ENCODE data around the gene ONECUT2. TPM values are rescaled to one million over a fixed set of nuclear protein-coding genes. Genes with fewer than 3 reads are reported as not detected.

The ONECUT2 gene
- total RNA-seq, result 1 to 10 TPM; 5.4 to 5.7 TPM
- 1 to 10 TPM; 1.8 to 3.8 TPM for polyA plus RNA-seq

GRCh38 chr18:57434536-57435494 lies at the start of gene ONECUT2:
TSS of gene ONECUT2 (plus strand) at chr18:57435374. CDS start at chr18:57435717, 343 bp downstream.
- DNase-seq (ENCODE audit: low spot score), result peak; percentile 90
- Histone ChIP-seq H3K4me1 (ENCODE audit: control insufficient read depth in 4 of 4, insufficient read depth in 4 of 4, low read length in 3 of 4) (peaks cover 0 to 63% (median 37%) of the 10 kb centered on the region in 4 donors), H3K9ac (ENCODE audit: low read depth in 1 of 2, low read length in 2 of 2) (peak within 1 kb of the TSS; percentile 37 to 83), H3K27ac (ENCODE audit: low read depth in 1 of 2, low read length in 2 of 2) (peak within 1 kb of the TSS; percentile 71 to 84), H3K36me3 (ENCODE audit: control insufficient read depth in 4 of 4, insufficient read depth in 3 of 4, low read depth in 1 of 4, low read length in 3 of 4) (no peaks in the 10 kb centered on the region), H3K27me3 (ENCODE audit: control insufficient read depth in 4 of 4, insufficient read depth in 4 of 4, low read length in 3 of 4) (no peaks in the 10 kb centered on the region), H3K4me3 (ENCODE audit: low read depth in 1 of 3, low read length in 3 of 3) (peak within 1 kb of the TSS; percentile 77 to 90 (median 85)), H3K9me3 (ENCODE audit: control insufficient read depth in 4 of 4, low read length in 3 of 4) (no peaks in the 10 kb centered on the region)
- under 1% methylated on average over 69 of the region's 69 CpGs for WGBS
- TF ChIP-seq EGR1 (IDR thresholded peaks at IDR 0.05; ENCODE audit: low read depth in 2 of 2), result no peak
- peak in 1 of 2 donors; percentile 45 for TF ChIP-seq GABPA (IDR thresholded peaks at IDR 0.05 in 1 of 2, conservative IDR thresholded peaks at IDR 0.05 in 1 of 2)
- no peak for TF ChIP-seq TAF1 (conservative IDR thresholded peaks at IDR 0.05)
- TF ChIP-seq YY1 (IDR thresholded peaks at IDR 0.05), result no peak
- TF ChIP-seq FOXA1 (IDR thresholded peaks at IDR 0.05), result no peak
- TF ChIP-seq HNF4A (conservative IDR thresholded peaks at IDR 0.05), result no peak
- TF ChIP-seq, protein P1, sequence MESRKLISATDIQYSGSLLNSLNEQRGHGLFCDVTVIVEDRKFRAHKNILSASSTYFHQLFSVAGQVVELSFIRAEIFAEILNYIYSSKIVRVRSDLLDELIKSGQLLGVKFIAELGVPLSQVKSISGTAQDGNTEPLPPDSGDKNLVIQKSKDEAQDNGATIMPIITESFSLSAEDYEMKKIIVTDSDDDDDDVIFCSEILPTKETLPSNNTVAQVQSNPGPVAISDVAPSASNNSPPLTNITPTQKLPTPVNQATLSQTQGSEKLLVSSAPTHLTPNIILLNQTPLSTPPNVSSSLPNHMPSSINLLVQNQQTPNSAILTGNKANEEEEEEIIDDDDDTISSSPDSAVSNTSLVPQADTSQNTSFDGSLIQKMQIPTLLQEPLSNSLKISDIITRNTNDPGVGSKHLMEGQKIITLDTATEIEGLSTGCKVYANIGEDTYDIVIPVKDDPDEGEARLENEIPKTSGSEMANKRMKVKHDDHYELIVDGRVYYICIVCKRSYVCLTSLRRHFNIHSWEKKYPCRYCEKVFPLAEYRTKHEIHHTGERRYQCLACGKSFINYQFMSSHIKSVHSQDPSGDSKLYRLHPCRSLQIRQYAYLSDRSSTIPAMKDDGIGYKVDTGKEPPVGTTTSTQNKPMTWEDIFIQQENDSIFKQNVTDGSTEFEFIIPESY (IDR thresholded peaks at IDR 0.05), result no peak
- TF ChIP-seq, protein P2, sequence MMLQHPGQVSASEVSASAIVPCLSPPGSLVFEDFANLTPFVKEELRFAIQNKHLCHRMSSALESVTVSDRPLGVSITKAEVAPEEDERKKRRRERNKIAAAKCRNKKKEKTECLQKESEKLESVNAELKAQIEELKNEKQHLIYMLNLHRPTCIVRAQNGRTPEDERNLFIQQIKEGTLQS (IDR thresholded peaks at IDR 0.05), result no peak
- TF ChIP-seq RXRA (IDR thresholded peaks at IDR 0.05), result no peak
- TF ChIP-seq CTCF (IDR thresholded peaks at IDR 0.05; ENCODE audit: low read depth, low read length, missing input control), result no peak
- TF ChIP-seq, protein P3, sequence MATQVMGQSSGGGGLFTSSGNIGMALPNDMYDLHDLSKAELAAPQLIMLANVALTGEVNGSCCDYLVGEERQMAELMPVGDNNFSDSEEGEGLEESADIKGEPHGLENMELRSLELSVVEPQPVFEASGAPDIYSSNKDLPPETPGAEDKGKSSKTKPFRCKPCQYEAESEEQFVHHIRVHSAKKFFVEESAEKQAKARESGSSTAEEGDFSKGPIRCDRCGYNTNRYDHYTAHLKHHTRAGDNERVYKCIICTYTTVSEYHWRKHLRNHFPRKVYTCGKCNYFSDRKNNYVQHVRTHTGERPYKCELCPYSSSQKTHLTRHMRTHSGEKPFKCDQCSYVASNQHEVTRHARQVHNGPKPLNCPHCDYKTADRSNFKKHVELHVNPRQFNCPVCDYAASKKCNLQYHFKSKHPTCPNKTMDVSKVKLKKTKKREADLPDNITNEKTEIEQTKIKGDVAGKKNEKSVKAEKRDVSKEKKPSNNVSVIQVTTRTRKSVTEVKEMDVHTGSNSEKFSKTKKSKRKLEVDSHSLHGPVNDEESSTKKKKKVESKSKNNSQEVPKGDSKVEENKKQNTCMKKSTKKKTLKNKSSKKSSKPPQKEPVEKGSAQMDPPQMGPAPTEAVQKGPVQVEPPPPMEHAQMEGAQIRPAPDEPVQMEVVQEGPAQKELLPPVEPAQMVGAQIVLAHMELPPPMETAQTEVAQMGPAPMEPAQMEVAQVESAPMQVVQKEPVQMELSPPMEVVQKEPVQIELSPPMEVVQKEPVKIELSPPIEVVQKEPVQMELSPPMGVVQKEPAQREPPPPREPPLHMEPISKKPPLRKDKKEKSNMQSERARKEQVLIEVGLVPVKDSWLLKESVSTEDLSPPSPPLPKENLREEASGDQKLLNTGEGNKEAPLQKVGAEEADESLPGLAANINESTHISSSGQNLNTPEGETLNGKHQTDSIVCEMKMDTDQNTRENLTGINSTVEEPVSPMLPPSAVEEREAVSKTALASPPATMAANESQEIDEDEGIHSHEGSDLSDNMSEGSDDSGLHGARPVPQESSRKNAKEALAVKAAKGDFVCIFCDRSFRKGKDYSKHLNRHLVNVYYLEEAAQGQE (IDR thresholded peaks at IDR 0.05), result peak; percentile 94
- peak in 1 of 2 donors; percentile 26 for TF ChIP-seq RAD21 (IDR thresholded peaks at IDR 0.05)
- TF ChIP-seq HNF4G (IDR thresholded peaks at IDR 0.05), result no peak
- no peak for TF ChIP-seq NR2F2 (IDR thresholded peaks at IDR 0.05)
- TF ChIP-seq, protein P4, sequence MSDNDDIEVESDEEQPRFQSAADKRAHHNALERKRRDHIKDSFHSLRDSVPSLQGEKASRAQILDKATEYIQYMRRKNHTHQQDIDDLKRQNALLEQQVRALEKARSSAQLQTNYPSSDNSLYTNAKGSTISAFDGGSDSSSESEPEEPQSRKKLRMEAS (IDR thresholded peaks at IDR 0.05), result no peak
- no peak for TF ChIP-seq JUND (IDR thresholded peaks at IDR 0.05)
- no peak for TF ChIP-seq FOXA2 (IDR thresholded peaks at IDR 0.05)
- TF ChIP-seq SP1 (IDR thresholded peaks at IDR 0.05), result peak; percentile 51
